ENCODE data around the gene ARL4D. TPM values are rescaled to one million over a fixed set of nuclear protein-coding genes. Genes with fewer than 3 reads are reported as not detected.

ARL4D gene
- total and polyA plus RNA-seq, 2 of the 8 experiments (the other 6 are each of a cell fraction or from before 2014, with no cell fraction given): 8.4 to 9.2 TPM

DNA sequence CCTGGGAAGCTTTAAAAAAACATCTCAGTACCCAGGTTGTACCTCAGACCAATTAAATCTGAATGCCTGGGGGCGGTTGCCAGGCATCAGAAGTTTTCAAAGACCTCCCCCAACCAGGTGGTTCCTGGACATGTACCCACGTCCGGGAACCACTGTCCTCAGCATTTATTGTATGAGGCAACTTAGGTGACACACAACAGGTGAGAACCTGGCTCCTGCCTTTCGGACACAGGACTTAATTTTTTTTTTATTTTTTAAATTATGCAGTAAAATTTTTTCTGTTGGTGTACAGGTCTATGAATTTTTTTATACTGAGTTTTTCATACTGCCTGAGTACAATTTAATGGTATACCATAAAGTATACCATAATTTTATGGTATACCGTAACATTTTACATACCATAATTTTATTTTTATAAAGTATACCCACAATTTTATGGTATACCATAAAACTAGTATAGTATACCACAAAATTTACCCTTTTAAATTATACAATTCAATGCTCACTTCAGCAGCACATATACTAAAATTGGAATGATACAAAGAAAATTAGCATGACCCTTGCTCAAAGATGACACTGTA lies 46.3 kb downstream of the ARL4D start:
- CTCF ChIA-PET (ENCODE audit: partially characterized antibody): interaction anchor here (0.9 to 2.8 kb wide), 2 partner anchors 39 to 51 kb away, joined by 4 to 8 read pairs; partner anchors contain the start of gene DHX8
- no peaks in the 10 kb centered on the region for H3K27me3 ChIP-seq (replicated peaks in 1 of 4; ENCODE audit: control insufficient read depth in 3 of 4, extremely low read depth in 1 of 4, insufficient read depth in 3 of 4, low read length in 3 of 4)
- H2BK12ac ChIP-seq (ENCODE audit: low read depth, low read length): no peak overlapping the region
- H3K56ac ChIP-seq (replicated peaks; ENCODE audit: insufficient read length, low read depth, low read length): no peak overlapping the region
- no peaks in the 10 kb centered on the region for H3K36me3 ChIP-seq (ENCODE audit: control insufficient read depth in 2 of 4, insufficient read depth in 4 of 4, low read length in 3 of 4)
- no peaks in the 10 kb centered on the region for H3K9me3 ChIP-seq (ENCODE audit: insufficient read depth in 2 of 2, low read depth in 1 of 2, low read length in 1 of 2)
- H3K18ac ChIP-seq (ENCODE audit: extremely low read depth, low read length): no peak overlapping the region
- no peak overlapping the region for H3K14ac ChIP-seq (ENCODE audit: insufficient read length)
- no peak overlapping the region for H3K4me2 ChIP-seq (ENCODE audit: insufficient read depth in 1 of 2, low read depth in 2 of 2, low read length in 2 of 2)
- TF ChIP-seq, protein P1, sequence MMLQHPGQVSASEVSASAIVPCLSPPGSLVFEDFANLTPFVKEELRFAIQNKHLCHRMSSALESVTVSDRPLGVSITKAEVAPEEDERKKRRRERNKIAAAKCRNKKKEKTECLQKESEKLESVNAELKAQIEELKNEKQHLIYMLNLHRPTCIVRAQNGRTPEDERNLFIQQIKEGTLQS (IDR thresholded peaks at IDR 0.05; ENCODE audit: insufficient read depth, low read depth, low read length): no peak
- TF ChIP-seq SIX5 (IDR thresholded peaks at IDR 0.05; ENCODE audit: low read depth, low read length) (no peak), EP300 (IDR thresholded peaks at IDR 0.05; ENCODE audit: borderline replicate concordance in 1 of 2, low read depth in 2 of 2, low read length in 2 of 2) (no peak), HDAC6 (IDR thresholded peaks at IDR 0.05; ENCODE audit: low read depth, low read length) (no peak), JUN (IDR thresholded peaks at IDR 0.05; ENCODE audit: low read depth, low read length) (no peak), KDM1A (IDR thresholded peaks at IDR 0.05; ENCODE audit: borderline replicate concordance, low read length) (no peak), CEBPB (IDR thresholded peaks at IDR 0.05; ENCODE audit: low read depth, low read length) (no peak), TAF1 (IDR thresholded peaks at IDR 0.05; ENCODE audit: low read depth, low read length) (no peak), SP2 (IDR thresholded peaks at IDR 0.05; ENCODE audit: low read length) (no peak)
- TF ChIP-seq, protein P2, sequence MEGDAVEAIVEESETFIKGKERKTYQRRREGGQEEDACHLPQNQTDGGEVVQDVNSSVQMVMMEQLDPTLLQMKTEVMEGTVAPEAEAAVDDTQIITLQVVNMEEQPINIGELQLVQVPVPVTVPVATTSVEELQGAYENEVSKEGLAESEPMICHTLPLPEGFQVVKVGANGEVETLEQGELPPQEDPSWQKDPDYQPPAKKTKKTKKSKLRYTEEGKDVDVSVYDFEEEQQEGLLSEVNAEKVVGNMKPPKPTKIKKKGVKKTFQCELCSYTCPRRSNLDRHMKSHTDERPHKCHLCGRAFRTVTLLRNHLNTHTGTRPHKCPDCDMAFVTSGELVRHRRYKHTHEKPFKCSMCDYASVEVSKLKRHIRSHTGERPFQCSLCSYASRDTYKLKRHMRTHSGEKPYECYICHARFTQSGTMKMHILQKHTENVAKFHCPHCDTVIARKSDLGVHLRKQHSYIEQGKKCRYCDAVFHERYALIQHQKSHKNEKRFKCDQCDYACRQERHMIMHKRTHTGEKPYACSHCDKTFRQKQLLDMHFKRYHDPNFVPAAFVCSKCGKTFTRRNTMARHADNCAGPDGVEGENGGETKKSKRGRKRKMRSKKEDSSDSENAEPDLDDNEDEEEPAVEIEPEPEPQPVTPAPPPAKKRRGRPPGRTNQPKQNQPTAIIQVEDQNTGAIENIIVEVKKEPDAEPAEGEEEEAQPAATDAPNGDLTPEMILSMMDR (IDR thresholded peaks at IDR 0.05; ENCODE audit: control extremely low read depth in 1 of 3, insufficient read depth in 1 of 3, low read depth in 1 of 3, low read length in 3 of 3): no peak
- no peak overlapping the region for H2BK120ac ChIP-seq (replicated peaks; ENCODE audit: low read depth, low read length)
- H4K91ac ChIP-seq (replicated peaks; ENCODE audit: insufficient read length, low read length): no peak overlapping the region
- H2AK5ac ChIP-seq (ENCODE audit: low read depth, low read length): no peak overlapping the region
- H3K27ac ChIP-seq (ENCODE audit: low read depth, low read length): no peak overlapping the region
- POLR2A ChIA-PET (ENCODE audit: partially characterized antibody): no interaction called here
- no peaks in the 10 kb centered on the region for H4K20me1 ChIP-seq (replicated peaks in 1 of 2; ENCODE audit: control insufficient read depth in 1 of 2, insufficient read depth in 2 of 2, low read length in 2 of 2)
- no peak overlapping the region for H2BK5ac ChIP-seq (ENCODE audit: low read depth, low read length)
- H3K9ac ChIP-seq (replicated peaks in 1 of 4; ENCODE audit: extremely low read depth in 1 of 4, low read depth in 3 of 4, low read length in 3 of 4): no peak overlapping the region
- no peaks in the 10 kb centered on the region for H3K79me2 ChIP-seq (ENCODE audit: control insufficient read depth in 1 of 2, insufficient read depth in 2 of 2, low read length in 2 of 2)
- no peaks in the 10 kb centered on the region for H3K23me2 ChIP-seq (ENCODE audit: low read depth, low read length)
- H3K4me3 ChIP-seq (ENCODE audit: extremely low read depth in 1 of 4, insufficient read depth in 2 of 4, low read depth in 3 of 4, low read length in 4 of 4): no peak overlapping the region
- DNase-seq (ENCODE audit: low read depth in 1 of 2, low spot score in 2 of 2): no peak
- H4K8ac ChIP-seq (ENCODE audit: extremely low read depth, insufficient read depth, low read length): no peak overlapping the region
- H4K5ac ChIP-seq (ENCODE audit: insufficient read length, low read depth, low read length): no peak overlapping the region
- no peak overlapping the region for H3K4ac ChIP-seq (replicated peaks; ENCODE audit: insufficient read length, low read depth, low read length)
- no peak overlapping the region for H3K23ac ChIP-seq (ENCODE audit: insufficient read length)
- H2BK15ac ChIP-seq (ENCODE audit: low read length): no peak overlapping the region
- H2BK20ac ChIP-seq (ENCODE audit: low read length): no peak overlapping the region
- no peaks in the 10 kb centered on the region for H3K4me1 ChIP-seq (replicated peaks in 1 of 4; ENCODE audit: control insufficient read depth in 3 of 4, insufficient read depth in 4 of 4, low read length in 3 of 4)
- H2AFZ ChIP-seq (ENCODE audit: low read length): no peak overlapping the region
- no peaks in the 10 kb centered on the region for H3K79me1 ChIP-seq (ENCODE audit: low read depth, low read length)
- no peak for FAIRE-seq
- WGBS, 2 experiments (ENCODE audit: extremely low coverage in 1 of 2, insufficient coverage in 1 of 2, insufficient read length in 1 of 2, insufficient replicate concordance in 2 of 2, low coverage in 1 of 2, low lambda C conversion rate in 2 of 2, missing lambda C conversion rate in 1 of 2): 71% methylated on average over 5 of the region's 5 CpGs; no CpG with 5 or more reads in 1 of the 2 experiments
